RWPE2 (cell line): ENCODE results near the gene RELL1.

Experiments
- ATAC-seq: fragments of 200-7000 bp; cut with Tn5 transposase; 3 replicates; pipeline ENCODE4 v1.9.1; 2021; ENCODE audit warnings: low read depth
- DNase-seq: peaks from one replicate; pipeline ENCODE4 v3.0.0-alpha.2; 2020; ENCODE audit warnings: low spot score
- H3K27ac ChIP-seq: fragments of 450-650 bp; 2 replicates; pipeline ENCODE4 v1.5.1; 2017; ENCODE audit warnings: mild to moderate bottlenecking; ENCODE audit not compliant: poor library complexity, severe bottlenecking
- H3K27me3 ChIP-seq: fragments of 250-450 bp; sonication (Bioruptor Pico); 2 replicates; pipeline ENCODE4 v1.5.1; 2021; ENCODE audit warnings: mild to moderate bottlenecking, moderate library complexity; ENCODE audit not compliant: insufficient read depth, poor library complexity, severe bottlenecking
- H3K36me3 ChIP-seq: fragments of 250-450 bp; sonication (Bioruptor Pico); 2 replicates; pipeline ENCODE4 v1.5.1; 2020; ENCODE audit warnings: low read depth, mild to moderate bottlenecking, moderate library complexity
- H3K4me1 ChIP-seq: fragments of 250-450 bp; sonication (Bioruptor Pico); 2 replicates; pipeline ENCODE4 v1.5.1; 2021; ENCODE audit warnings: mild to moderate bottlenecking, moderate library complexity; ENCODE audit not compliant: insufficient read depth, poor library complexity, severe bottlenecking
- H3K4me3 ChIP-seq: fragments of 250-450 bp; sonication (Bioruptor Pico); 2 replicates; pipeline ENCODE4 v1.5.1; 2021; ENCODE audit warnings: mild to moderate bottlenecking, moderate library complexity; ENCODE audit not compliant: severe bottlenecking
- H3K9me3 ChIP-seq: fragments of 250-450 bp; sonication (Bioruptor Pico); 2 replicates; pipeline ENCODE4 v1.5.1; 2021; ENCODE audit warnings: mild to moderate bottlenecking, moderate library complexity; ENCODE audit not compliant: severe bottlenecking
- CTCF ChIP-seq: fragments of 450-650 bp; IDR thresholded peaks from one replicate; pipeline ENCODE4 v1.5.1; 2017; ENCODE audit warnings: mild to moderate bottlenecking, moderate library complexity; ENCODE audit not compliant: poor library complexity, severe bottlenecking

RELL1 gene

DNA sequence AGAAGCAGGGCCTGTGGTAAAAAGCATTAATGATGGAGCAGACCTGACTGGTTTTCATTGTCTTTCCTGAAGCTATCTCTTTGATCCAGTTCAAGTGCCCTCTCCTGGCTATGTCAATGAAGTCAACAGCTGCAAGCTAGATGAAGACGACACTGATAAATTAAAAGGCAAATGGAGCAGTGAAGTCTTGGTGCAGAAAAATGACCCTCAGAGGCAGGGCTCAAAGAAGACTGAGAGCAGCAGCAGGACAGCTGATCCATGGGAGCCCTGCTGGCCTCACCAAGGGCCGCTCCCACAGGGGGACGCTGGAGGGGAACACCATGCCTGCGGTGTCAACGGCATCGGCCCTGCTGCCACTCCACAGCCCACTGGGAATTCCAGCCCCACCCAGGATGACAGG lies 96.2 kb downstream of the RELL1 start:
- ATAC-seq (no peak), DNase-seq (no peak)
- Histone ChIP-seq H3K27ac (no peak overlapping the region), H3K9me3 (no peaks in the 10 kb centered on the region), H3K4me1 (no peaks in the 10 kb centered on the region), H3K4me3 (no peak overlapping the region), H3K36me3 (no peaks in the 10 kb centered on the region), H3K27me3 (no peaks in the 10 kb centered on the region)
- TF ChIP-seq CTCF: no peak

DNA sequence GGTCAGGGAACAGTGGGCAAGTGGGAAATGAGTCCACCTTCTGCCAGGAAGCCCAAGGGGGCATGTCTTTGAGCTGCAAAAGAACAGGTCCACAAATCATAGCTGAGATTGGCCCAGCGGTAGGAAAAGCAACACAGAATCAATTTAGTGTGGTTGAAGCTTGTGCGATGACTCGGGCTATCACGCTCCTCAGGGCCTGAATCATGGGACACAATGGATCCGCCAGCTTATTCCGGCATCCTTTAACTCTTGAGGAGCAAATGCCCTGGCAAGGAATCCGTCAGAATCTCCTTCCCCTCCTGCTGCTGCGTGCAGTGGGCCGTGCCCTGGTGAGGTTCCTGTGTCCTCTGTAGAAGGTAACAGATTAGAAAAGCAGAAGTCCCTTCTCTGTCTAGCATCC lies 98.0 kb downstream of the RELL1 start:
- DNase-seq (no peak), ATAC-seq (no peak)
- TF ChIP-seq CTCF: no peak
- H3K36me3 ChIP-seq: no peaks in the 10 kb centered on the region
- no peak overlapping the region for H3K27ac ChIP-seq
- H3K9me3 ChIP-seq: no peaks in the 10 kb centered on the region
- H3K4me1 ChIP-seq: no peaks in the 10 kb centered on the region
- no peaks in the 10 kb centered on the region for H3K27me3 ChIP-seq
- no peak overlapping the region for H3K4me3 ChIP-seq

GRCh38 chr4:37586194-37586593 lies 100.0 kb downstream of the RELL1 start:
- no peak for TF ChIP-seq CTCF
- Histone ChIP-seq H3K4me1 (no peaks in the 10 kb centered on the region), H3K4me3 (no peak overlapping the region), H3K36me3 (no peaks in the 10 kb centered on the region), H3K27ac (no peak overlapping the region), H3K27me3 (no peaks in the 10 kb centered on the region), H3K9me3 (no peaks in the 10 kb centered on the region)
- no peak for DNase-seq
- ATAC-seq: no peak

DNA sequence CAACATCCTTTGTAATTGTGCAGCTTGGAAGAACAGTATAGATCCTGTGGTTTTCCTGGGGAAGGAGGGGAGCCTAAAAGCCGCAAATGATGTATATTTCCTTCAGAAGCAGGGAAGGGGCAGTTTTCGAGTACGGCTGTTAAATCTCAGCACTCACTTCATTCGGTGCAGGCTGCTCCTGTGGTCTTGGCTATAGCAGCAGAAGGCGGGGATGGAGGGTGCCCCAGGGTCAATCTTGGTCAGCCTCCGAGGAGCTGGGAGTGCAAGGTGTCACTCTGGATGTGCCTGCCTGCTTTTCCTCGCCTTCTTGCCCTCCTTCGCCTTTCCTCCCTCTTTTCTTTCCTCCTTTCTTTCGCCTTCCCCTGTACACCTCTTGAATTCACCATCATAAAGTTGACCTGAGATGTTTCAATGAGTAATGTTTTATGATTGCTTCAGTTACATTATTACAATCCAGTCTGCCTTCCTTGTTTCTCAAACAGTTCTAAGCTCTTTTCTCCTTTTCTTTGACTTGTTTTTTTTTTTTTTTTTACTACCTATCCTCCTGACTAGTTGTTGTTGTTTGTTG lies 101.6 kb downstream of the RELL1 start:
- TF ChIP-seq CTCF: no peak
- Histone ChIP-seq H3K27ac (no peak overlapping the region), H3K9me3 (no peaks in the 10 kb centered on the region), H3K4me3 (no peak overlapping the region), H3K27me3 (no peaks in the 10 kb centered on the region), H3K4me1 (no peaks in the 10 kb centered on the region), H3K36me3 (no peaks in the 10 kb centered on the region)
- ATAC-seq (no peak), DNase-seq (no peak)

DNA sequence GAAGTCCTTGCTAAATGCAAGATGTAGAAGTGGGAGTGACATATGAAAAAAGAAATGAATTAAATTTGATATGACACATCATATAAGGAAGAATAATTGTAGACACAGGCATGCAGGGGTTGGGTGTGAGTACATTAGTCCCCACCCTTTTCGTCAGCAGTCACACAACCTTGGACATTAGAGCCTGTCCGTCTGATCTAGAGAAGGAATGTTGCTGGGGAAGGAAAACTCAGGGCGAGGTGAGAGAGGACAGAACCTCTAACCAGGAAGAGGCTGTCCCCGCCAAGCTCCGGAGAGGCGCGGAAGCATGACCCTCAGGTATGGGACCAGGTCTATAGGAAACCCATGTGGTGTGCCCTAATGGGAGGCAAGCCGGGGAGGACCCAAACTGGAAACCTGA lies 102.1 kb downstream of the RELL1 start:
- Histone ChIP-seq H3K27me3 (no peaks in the 10 kb centered on the region), H3K27ac (no peak overlapping the region), H3K9me3 (no peaks in the 10 kb centered on the region), H3K4me1 (no peaks in the 10 kb centered on the region), H3K4me3 (no peak overlapping the region), H3K36me3 (no peaks in the 10 kb centered on the region)
- no peak for TF ChIP-seq CTCF
- ATAC-seq: no peak
- no peak for DNase-seq
